HG02870 (cell line): ENCODE measurements around the gene PITPNM3.

Experiments
- ATAC-seq: cut with Tn5 transposase; IDR thresholded peaks from one replicate; pipeline ENCODE4 v1.9.1; 2021; ENCODE audit warnings: mild to moderate bottlenecking, moderate library complexity; ENCODE audit not compliant: unreplicated experiment

PITPNM3 gene

GRCh38 chr17:6554342-6554741 is 2.0 kb downstream of the PITPNM3 start:
- no peak for ATAC-seq

DNA sequence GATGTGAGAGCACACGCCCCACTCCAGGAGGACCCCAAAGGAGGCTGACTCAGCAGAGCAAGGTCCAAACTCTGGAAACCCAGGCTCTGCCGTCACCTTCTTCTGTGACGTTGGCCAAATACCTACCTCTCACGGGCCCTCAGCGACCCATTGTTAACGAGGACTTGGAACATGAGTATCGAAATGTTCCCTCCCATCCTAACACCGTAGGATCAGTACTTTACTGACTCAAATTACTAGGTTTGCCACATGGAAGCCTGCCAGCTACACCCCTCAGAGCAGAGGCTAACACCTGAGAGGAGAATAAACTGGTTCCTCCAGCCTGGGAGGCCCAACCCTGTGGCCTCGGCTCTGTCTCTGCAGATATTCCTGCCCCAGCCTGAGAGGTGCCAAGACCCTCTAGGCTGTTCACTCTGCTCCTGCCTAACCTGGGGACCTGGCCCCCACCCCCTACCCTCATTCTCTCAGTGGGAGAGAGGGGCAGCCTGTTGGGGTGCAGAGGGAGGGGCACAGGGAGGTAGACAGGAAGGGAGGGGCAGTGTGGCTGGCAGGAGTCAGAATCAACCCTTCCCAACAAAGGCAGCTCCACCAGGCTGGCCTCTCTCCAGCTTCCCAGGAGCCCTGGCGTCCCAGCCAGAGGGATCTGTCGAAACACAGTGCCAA is 4.4 kb downstream of the PITPNM3 start:
- ATAC-seq = no peak

DNA sequence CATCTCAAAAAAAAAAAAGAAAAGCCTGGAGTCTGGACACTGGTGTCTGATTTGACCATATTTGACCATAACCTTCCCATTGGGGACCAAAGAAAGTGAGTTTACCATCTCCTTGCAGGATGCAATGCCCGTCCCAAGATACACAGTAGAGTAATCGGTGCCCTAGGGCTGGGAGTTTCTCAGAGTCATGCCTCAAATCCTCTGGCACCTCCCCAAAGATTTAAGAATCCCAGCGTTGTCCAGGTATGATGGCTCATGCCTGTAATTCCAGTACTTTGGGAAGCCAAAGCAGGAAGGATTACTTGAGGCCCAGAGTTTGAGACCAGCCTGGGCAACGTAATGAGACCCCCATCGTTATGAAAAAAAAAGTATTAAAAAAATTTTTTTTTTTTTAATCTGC is 5.0 kb downstream of the PITPNM3 start:
- ATAC-seq = no peak

DNA sequence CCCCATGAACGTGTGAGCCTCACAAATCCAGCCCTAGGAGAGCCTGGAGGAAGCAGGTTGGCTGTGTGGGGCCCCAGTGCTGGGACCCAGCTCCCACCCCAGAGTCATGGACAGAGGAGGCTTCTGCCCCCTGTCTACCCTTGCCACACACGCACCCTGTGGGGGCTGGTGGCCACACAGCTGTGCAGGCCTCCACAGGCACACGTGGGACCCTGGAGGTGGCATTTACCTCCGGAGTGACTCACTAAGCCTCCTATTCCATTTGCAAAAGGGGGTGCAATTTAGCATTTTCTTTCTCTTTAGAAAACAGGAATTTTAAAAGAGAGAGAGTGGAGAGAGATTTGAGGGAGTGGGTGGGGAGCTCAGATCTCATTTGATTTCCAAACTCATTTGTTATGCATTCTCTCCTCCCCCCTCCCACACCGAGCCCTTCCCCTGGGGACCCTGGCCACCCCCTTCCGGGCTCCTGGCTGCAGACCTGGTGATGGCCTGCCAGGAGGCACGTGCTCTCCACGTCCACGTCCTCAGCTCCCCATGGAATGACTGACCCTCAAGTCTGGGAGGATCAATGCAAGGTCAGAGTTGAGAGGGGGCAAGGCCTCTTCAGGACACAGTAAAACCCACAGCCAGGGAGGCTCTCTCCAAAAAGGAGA is 6.8 kb downstream of the PITPNM3 start:
- ATAC-seq = no peak

DNA sequence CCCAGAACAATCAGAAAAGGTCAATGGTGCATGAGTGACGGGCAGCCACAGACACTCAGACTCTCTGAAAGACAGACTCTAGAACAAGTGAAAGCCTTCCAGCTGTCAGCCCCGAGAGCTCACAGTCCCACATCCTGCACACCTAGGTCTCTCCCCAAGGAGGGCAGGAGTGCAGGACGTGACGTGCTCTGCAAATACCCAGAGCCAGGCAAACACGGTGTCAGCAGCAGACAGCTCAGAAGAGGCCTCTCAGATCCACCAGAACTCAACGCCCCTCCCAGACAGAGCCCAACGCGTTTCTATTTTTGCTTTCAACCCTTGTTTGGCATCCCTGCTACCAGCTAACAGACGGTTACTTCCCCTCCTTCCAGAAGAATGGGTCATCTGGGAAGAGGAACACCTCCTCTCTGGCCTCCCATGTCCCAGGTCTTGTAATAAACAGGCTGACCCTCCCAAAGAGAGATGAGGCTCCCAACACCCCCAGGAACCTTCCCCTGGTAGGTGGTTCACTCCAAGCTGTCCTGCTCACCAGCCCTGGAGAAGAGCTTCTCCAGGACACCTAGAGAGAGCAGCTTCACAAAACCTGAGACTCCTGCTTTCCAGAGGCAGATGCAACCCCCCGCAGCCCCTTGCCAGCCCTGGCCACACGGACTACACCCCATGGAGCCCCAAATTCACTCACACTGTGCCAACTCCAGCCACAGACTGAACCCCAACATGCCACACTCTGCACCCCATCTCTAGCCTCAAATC is 7.6 kb downstream of the PITPNM3 start:
- no peak for ATAC-seq

GRCh38 chr17:6548034-6548433 is 8.3 kb downstream of the PITPNM3 start:
- ATAC-seq = no peak

DNA sequence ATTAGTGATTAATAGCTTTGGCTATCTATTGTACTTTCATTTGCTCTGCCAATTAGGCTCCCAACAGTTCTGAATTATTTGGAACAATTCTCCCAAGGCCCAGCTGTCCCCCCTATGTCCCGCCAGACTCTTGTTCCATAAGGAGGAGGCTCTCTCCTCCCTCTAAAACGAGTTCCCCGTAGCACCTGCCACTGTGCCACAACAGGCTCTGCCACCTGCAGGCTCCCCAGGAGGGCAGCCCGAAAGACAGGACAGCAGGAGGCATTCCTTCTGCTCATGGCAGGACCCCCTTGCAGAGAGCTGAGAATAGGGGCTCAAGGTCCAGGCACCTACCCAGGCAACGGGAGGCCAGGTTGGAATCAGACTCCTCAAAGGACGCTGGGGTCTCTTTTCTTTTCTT is 9.0 kb downstream of the PITPNM3 start:
- ATAC-seq = no peak

GRCh38 chr17:6546069-6546718 is 10.2 kb downstream of the PITPNM3 start:
- no peak for ATAC-seq

DNA sequence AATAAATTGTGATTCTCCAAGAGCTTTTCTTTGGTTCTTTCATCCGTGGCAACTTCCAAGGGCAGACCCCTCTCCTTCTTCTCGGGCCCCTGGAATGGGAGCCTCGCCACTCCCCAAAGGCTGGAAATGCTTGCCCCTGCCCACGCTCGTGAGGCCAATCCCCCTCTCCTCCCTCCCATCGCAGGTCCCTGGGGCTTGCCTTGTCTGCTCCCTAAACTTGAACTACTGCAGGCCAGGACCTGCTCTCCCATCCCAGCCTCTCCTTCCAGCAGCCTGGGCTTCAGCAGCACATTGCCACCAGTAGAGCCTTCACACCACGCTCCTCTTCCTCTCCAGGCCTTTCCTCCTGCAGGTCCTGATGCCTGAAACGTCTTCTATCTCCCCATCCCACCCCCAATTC is 11.1 kb downstream of the PITPNM3 start:
- no peak for ATAC-seq

DNA sequence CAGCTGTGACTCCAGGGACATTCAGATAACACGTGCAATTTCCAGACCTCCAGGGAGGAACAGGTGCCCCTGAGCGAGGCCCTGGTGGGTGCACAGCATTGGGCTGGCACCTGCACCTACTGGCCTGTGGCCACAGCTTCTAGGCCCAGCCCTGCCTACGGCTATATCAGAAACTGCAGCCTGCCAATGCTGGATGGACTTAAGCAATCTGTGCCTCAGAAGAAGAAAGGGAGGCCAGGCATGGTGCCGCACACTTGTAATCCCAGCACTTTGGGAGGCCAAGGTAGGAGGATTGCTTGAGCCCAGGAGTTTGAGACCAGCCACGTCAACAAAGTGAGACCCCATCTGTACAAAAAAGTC is 12.4 kb downstream of the PITPNM3 start:
- ATAC-seq = no peak

GRCh38 chr17:6543079-6544010 is 13.0 kb downstream of the PITPNM3 start:
- no peak for ATAC-seq

GRCh38 chr17:6542577-6542976 is 13.8 kb downstream of the PITPNM3 start:
- ATAC-seq = no peak

GRCh38 chr17:6541886-6542285 is 14.5 kb downstream of the PITPNM3 start:
- ATAC-seq = no peak

- ATAC-seq = no peak
Measured at GRCh38 chr17:6539871-6540270, 16.5 kb downstream of the PITPNM3 start.

- ATAC-seq = no peak
Measured at GRCh38 chr17:6536566-6537065, 19.7 kb downstream of the PITPNM3 start.

- ATAC-seq = no peak
Measured at GRCh38 chr17:6536053-6536452, 20.3 kb downstream of the PITPNM3 start.

GRCh38 chr17:6534846-6535514 is 21.4 kb downstream of the PITPNM3 start:
- no peak for ATAC-seq

DNA sequence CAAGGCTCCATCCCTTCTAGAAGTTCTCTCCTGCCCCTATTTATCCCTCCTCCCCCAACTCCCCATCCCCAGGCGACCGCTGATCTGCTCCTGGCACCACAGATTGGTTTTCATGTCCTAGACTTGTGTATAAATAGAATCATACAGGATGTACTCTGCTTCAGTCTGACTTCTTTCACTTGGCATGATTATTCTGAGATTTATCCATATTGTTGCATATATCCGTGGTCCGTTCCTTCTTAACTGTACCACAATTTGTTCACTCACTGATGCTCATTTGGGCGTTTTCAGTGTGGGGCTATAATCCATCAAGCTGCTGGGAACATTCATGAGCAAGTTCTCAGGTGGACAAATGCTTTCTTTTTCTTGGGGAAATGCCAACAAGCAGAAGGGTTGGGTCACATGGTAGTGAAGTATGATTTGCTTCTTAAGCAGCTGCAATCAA is 23.9 kb downstream of the PITPNM3 start:
- ATAC-seq = no peak

DNA sequence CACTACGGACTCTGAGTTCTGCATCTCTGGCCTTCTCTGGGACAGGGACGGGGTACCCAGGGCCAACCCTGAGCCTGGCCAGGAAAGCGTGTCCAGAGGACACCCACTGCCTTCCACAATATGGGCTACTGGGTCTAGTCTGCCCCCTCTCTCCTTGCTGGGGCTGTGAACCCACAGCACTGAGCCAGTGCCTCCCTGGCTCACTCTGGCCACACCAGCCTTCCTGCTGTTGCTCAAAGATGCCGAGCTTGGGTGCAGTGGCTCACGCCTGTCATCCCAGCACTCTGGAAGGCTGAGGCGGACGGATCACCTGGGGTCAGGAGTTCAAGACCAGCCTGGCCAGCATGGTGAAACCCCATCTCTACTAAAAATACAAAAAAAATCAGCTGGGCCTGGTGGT is 24.8 kb downstream of the PITPNM3 start:
- no peak for ATAC-seq
